ENCODE results near the gene SETD1B. TPM values are rescaled to one million over a fixed set of nuclear protein-coding genes. Genes with fewer than 3 reads are reported as not detected.

The SETD1B gene
- total RNA-seq, 6 donors from 2014 or later = 9.3 to 47.1 (median 20.4) TPM

DNA sequence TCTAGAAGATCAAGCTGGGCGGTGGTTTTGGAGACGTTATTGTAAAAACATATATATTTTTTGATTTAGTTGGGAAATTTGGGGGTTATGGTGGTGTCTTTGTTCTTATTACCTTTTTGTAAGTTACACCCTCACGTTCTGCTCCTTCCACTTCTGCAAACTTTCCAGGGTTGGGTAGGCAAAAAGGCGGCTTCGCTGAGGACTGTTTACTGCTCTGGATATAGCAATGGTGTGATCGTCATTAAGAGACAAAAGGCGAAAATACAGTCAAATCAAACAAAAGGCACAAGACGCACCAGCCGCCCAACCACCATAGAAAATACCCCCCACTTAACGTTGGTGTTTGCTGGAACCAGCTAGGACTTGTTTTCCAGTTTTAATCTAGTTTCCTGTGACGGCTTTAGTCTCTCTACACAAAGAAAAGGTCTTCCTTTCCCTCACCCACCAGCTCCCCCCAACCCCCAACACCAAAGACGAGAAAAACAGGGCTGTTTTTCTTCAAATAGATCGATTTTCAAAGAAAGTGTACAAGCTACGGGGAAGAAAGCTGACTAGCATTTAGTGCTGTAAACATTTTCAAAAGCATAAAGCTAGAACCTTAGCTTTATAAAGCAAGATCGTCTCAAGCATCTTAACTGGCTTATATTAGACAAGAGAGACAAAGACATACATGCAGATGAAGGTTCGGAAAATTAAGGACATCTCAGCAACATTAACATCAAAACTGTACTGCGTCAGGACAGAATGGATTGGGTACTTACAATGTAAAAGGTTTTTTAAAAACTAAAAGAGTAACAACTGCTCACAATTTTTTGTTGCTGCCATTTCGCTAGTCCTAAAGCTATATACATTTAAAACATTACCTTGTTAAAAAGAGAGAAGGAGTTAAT lies 2.0 kb upstream of the SETD1B start:
- Histone ChIP-seq H3K9me3 (no peaks in the 10 kb centered on the region), H3K27me3 (no peaks in the 10 kb centered on the region), H3K4me3 (peak overlapping the region; percentile 45 to 85 (median 72)), H3K4me1 (peaks cover 39 to 49% (median 42%) of the 10 kb centered on the region in 4 donors), H3K27ac (peak overlapping the region; percentile 96 to 100 (median 98)), H3K36me3 (peaks cover 0 to 6% (median under 1%) of the 10 kb centered on the region in 4 donors)
- TF ChIP-seq, protein P1, sequence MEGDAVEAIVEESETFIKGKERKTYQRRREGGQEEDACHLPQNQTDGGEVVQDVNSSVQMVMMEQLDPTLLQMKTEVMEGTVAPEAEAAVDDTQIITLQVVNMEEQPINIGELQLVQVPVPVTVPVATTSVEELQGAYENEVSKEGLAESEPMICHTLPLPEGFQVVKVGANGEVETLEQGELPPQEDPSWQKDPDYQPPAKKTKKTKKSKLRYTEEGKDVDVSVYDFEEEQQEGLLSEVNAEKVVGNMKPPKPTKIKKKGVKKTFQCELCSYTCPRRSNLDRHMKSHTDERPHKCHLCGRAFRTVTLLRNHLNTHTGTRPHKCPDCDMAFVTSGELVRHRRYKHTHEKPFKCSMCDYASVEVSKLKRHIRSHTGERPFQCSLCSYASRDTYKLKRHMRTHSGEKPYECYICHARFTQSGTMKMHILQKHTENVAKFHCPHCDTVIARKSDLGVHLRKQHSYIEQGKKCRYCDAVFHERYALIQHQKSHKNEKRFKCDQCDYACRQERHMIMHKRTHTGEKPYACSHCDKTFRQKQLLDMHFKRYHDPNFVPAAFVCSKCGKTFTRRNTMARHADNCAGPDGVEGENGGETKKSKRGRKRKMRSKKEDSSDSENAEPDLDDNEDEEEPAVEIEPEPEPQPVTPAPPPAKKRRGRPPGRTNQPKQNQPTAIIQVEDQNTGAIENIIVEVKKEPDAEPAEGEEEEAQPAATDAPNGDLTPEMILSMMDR (IDR thresholded peaks at IDR 0.05) = no peak
- TF ChIP-seq POLR2AphosphoS5 (IDR thresholded peaks at IDR 0.05) = no peak
- TF ChIP-seq EP300 (IDR thresholded peaks at IDR 0.05) = no peak
- no peak for TF ChIP-seq POLR2A (IDR thresholded peaks at IDR 0.05)
- ATAC-seq (ENCODE audit: low FRiP score in 2 of 2) (no peak), DNase-seq (no peak)
- 0 to 1% methylated on average over 18 of the region's 18 CpGs for whole genome bisulfite sequencing, 2 donors

DNA sequence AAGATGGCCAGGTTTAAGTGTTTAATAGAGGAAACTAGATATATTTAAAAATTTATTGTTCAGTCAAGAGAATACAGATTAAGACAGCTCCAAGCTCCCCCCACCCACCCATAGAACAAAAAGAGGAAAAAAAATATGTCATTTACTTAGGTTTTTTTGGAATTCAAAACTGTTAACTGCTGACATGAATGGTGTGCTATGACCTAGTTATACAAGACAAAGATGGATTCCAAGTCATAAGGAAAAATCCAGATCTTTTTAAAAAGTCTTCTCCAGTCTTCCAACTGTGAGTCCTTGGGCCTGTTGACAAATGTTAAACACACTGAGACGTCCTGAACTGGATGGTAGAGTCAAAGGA lies 1.3 kb upstream of the SETD1B start:
- no peaks in the 10 kb centered on the region for H3K9me3 ChIP-seq
- peak overlapping the region; percentile 45 to 85 (median 72) for H3K4me3 ChIP-seq
- WGBS, 2 donors = 0 to 4% methylated on average over 1 of the region's 1 CpG
- H3K27me3 ChIP-seq = no peaks in the 10 kb centered on the region
- peaks cover 0 to 8% (median 4%) of the 10 kb centered on the region in 4 donors for H3K36me3 ChIP-seq
- TF ChIP-seq EP300 (IDR thresholded peaks at IDR 0.05) = no peak
- no peak for TF ChIP-seq POLR2A (IDR thresholded peaks at IDR 0.05)
- TF ChIP-seq POLR2AphosphoS5 (IDR thresholded peaks at IDR 0.05) = no peak
- TF ChIP-seq, protein P1 (IDR thresholded peaks at IDR 0.05) = no peak
- peak overlapping the region; percentile 96 to 100 (median 98) for H3K27ac ChIP-seq
- peaks cover 39 to 49% (median 40%) of the 10 kb centered on the region in 4 donors for H3K4me1 ChIP-seq
- ATAC-seq (ENCODE audit: low FRiP score in 2 of 2) (no peak), DNase-seq (no peak)

DNA sequence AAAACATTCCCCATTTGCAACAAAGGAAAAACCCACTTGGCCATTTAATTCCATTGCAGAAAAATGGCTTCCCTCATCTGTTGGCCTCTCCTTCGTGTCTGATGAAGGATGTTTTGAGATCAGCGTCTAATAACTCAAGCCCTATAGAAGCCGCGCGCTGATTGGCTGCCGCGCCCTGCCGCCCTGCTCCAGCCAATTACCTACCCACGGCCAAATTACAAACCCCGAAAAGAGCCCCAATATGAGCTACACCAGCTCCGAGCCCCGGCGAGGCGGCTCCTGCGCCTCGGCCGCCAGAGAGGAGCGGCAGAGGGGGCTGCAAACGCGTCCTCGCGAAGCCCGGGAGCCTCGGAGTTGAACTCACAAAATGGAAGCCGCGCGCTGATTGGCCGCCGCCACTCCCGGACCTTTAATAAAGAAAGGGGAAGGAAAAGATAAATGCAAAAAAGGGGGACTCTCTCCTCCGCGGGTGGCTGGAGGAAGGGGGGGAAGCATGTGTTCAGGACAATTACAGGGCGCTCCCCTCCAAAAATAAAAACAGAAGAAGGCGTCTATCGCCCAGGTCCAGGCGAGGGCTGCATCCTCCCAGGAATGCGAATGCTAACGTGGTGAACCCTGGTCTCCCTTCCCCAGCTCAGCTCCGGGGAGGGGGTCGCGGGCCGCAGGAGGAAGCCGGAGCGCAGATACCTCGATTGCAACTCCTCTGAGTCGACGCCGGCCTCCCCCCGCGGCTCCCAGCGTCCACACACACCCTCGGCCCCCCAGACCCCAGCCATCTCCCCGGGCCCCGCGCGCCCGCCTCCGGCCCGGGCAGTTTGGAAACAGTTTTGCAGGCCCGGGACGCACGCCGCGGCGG lies 738 bp upstream of the SETD1B start:
- TF ChIP-seq, protein P1 (IDR thresholded peaks at IDR 0.05) = no peak
- TF ChIP-seq POLR2AphosphoS5 (IDR thresholded peaks at IDR 0.05) = peak; percentile 93 to 96
- peak; percentile 79 to 99 (median 86) for TF ChIP-seq POLR2A (IDR thresholded peaks at IDR 0.05)
- peak in 1 of 4 donors; percentile 54 for TF ChIP-seq EP300 (IDR thresholded peaks at IDR 0.05)
- Histone ChIP-seq H3K4me1 (peaks cover 35 to 49% (median 37%) of the 10 kb centered on the region in 4 donors), H3K4me3 (peak overlapping the region; percentile 65 to 85 (median 72)), H3K27ac (peak overlapping the region; percentile 96 to 100 (median 98)), H3K36me3 (peaks cover 0 to 12% (median 9%) of the 10 kb centered on the region in 4 donors), H3K27me3 (no peaks in the 10 kb centered on the region), H3K9me3 (no peaks in the 10 kb centered on the region)
- 0 to 1% methylated on average over 38 to 43 of the region's 65 CpGs for WGBS, 2 donors
- DNase-seq (peak; percentile 91 to 97), ATAC-seq (ENCODE audit: low FRiP score in 2 of 2) (peak; percentile 74 to 80)

DNA sequence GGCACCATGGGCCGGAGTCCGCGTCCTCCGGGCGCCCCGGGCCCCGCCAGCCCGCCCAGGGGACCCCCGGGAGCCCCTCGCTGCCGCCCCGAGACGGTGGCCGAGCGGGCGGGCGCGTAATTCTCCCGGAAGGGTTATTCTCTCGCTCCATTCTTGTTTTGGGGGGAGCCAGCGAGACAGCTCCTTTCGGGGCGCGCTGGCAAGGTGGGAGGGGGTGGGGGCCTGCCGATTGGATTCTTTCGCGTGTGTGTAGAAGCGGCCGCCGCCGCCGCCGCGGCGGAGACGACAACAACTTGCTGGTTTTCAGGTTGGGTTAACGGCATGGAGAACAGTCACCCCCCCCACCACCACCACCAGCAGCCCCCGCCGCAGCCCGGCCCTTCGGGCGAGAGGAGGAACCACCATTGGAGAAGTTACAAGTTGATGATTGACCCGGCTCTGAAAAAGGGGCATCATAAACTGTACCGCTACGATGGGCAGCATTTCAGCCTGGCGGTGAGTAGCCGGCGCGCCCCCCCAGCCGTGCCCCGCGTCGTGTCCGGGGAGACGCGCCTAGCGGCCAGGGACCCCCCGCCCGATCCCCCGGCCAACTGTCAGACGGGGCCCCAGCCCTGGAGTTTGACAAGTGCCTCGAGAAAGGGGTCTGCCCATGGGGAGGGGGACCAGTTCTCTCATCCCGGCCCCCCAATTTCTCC lies 755 bp downstream of the SETD1B start:
- Histone ChIP-seq H3K4me1 (peaks cover 21 to 39% (median 23%) of the 10 kb centered on the region in 4 donors), H3K27ac (peak overlapping the region; percentile 96 to 100 (median 98)), H3K9me3 (no peaks in the 10 kb centered on the region), H3K4me3 (peak overlapping the region; percentile 66 to 85 (median 74)), H3K27me3 (no peaks in the 10 kb centered on the region), H3K36me3 (peaks cover 4 to 27% (median 23%) of the 10 kb centered on the region in 4 donors)
- ATAC-seq (ENCODE audit: low FRiP score in 2 of 2) (no peak), DNase-seq (peak in 1 of 2 donors; percentile 92)
- TF ChIP-seq EP300 (IDR thresholded peaks at IDR 0.05) = no peak
- TF ChIP-seq, protein P1 (IDR thresholded peaks at IDR 0.05) = peak in 1 of 6 experiments; percentile 9
- no peak for TF ChIP-seq POLR2AphosphoS5 (IDR thresholded peaks at IDR 0.05)
- no peak for TF ChIP-seq POLR2A (IDR thresholded peaks at IDR 0.05)
- WGBS, 2 donors = 1% methylated on average over 35 of the region's 63 CpGs; no CpG with 5 or more reads in 1 of the 2 donors
